GM21737 (cell line): ENCODE measurements around the gene MLN.
"Not testable (repeated sequence)": the region's sequence is repeated elsewhere in the genome, so short reads cannot be mapped to it uniquely, and the experiment has no call there.

Source experiments
- ATAC-seq: cut with Tn5 transposase; IDR thresholded peaks from one replicate; pipeline ENCODE4 v1.9.1; 2021; ENCODE audit warnings: mild to moderate bottlenecking, moderate library complexity; ENCODE audit not compliant: unreplicated experiment

The MLN gene

DNA sequence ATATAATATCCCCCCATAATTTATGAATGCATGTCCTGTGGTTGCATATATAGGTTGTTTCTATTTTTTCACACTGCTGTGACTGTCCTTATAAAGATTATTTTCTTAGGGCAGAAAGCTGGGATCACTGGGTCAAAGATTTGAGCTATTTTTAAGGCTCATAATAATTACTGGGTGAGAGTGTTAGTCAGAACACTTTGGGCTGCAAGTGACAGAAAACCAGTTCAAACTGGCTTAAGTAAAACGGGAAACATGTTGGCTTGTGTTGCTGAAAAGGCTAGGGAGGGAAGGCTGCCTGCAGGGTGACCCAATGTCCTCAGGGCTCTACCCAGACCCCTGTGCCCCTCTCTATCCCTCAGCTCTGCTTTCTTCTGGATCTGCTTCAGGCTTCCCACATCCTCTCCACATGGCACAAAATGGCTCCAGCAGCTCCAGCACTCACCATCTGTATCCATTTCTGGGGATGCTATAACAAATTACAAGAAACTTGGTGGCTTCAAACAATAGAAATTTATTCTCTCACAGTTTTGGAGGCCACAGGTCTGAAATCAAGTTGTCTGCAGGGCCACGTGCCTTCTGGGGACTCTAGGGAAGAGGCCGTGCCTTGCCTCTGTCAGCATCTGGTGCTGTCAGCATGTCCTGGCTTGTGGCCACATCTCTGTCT, 33.1 kb upstream of the MLN start:
- ATAC-seq: no peak

- ATAC-seq: no peak
Observed at GRCh38 chr6:33834401-33835392, 30.9 kb upstream of the MLN start.

- ATAC-seq: no peak
Observed at GRCh38 chr6:33833599-33833998, 29.8 kb upstream of the MLN start.

DNA sequence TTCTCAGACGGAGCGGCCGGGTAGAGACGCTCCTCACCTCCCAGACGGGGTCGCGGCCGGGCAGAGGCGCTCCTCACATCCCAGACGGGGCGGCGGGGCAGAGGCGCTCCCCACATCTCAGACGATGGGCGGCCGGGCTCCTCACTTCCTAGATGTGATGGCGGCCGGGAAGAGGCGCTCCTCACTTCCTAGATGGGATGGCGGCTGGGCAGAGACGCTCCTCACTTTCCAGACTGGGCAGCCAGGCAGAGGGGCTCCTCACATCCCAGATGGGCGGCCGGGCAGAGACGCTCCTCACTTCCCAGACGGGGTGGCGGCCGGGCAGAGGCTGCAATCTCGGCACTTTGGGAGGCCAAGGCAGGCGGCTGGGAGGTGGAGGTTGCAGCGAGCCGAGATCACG, 29.0 kb upstream of the MLN start:
- not testable (repeated sequence) for ATAC-seq

DNA sequence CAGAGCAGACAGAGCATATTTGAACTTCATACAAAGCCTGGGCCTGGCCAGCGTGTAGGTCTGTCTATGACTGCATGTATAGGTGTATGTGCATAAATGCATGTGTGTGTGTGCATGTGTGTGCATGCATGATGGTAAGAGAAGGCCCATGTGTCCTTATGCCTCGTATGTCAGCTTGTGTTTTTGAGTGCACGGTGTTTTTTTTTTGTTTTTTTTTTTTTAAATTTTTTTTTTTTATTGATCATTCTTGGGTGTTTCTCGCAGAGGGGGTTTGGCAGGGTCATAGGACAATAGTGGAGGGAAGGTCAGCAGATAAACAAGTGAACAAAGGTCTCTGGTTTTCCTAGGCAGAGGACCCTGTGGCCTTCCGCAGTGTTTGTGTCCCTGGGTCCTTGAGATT, 27.9 kb upstream of the MLN start:
- ATAC-seq: not testable (repeated sequence)

GRCh38 chr6:33830635-33831240, 26.9 kb upstream of the MLN start:
- no peak for ATAC-seq

GRCh38 chr6:33828764-33829731, 25.2 kb upstream of the MLN start:
- no peak for ATAC-seq

- ATAC-seq: no peak
Observed at GRCh38 chr6:33828452-33828763, 24.6 kb upstream of the MLN start.

GRCh38 chr6:33827546-33828451, 24.0 kb upstream of the MLN start:
- ATAC-seq: no peak

GRCh38 chr6:33826537-33826936, 22.7 kb upstream of the MLN start:
- no peak for ATAC-seq

DNA sequence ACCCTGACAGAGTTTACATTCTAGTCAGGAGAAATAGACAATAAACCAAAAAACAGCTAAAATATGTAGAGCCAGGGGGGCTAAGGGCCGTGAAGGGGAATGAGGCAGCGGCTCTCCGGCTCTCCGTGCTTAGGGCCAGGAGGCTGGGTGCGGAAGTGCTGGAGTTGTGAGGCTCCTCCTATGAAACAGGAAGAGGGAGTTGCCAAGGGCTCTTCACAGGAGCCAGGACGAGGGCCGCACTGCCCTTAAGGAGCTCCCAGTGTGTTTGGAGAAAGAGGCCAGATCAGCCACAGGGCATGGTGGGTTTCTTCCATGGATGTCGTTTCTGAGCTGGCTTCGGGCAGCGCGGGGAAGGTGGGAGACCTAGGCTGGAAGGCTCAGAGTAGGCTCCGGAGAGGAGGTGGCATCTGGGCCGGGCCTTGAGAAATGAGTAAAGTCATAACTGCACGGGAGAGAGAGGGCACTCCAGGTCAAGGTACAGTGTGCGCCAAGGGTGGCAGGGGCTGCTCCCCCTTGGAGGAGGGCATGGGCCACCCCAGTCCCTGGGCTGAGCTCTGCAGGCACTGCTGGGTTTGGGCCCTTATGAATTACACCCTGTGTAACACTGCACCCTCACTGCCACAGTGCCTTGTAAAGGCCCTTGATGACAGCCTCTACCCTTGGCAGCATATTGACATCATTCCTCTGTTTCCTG, 20.8 kb upstream of the MLN start:
- ATAC-seq: no peak

DNA sequence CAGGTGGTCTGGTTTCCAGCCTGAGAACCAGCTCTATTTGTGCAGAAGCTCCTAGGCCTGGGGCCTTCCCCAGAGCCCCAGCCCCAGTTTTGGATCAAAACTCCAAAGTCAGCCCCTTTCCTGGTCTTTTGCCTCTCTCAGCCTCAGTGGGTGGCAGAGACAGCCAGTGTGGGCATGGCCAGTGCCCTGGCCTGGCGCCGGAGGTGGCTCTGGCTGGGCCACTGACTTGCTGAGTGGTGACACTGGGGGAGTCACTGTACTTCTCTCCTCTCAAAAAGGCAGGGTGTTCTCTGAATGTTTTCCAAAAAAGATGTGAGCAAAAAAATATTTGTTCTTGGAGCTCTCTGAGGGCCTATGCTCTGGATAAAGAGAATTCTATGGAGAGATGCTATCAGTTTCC, 20.0 kb upstream of the MLN start:
- ATAC-seq: no peak

- ATAC-seq: no peak
Observed at GRCh38 chr6:33822575-33823395, 19.0 kb upstream of the MLN start.

DNA sequence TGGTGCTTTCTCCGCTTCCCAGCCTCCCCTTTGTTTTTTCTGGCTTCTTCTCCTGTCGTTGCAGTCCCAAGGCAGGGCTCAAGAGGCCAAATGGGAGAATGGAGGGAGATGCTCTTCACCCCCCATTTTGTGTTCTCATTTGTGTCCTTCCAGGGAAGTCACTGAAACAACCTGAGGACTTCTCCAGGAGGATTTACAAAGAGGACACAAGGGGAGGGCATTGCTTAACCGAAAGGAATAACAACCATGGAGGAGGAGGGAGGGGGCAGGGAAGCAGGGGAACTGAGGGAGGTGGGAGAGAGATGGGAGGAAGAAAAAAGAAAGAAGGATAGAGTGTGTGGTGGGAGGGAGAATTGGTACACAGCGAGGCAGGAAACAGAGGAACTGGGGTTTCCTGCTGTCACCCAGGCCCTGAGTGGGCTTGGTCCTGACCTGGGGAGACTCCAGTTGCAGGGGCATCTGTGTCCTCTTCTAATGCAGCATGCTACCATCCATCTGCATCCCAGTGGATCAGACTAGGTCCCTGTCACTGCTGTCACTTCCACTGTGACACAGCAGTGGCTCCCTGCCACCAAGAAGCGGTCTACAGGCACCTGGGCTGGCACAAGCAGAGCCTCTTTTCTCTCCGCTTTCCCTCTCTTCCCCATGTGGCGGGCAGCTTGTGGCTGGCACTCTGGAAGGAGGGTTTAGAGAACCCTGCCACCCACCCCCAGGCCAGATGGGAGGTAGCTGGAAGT, 17.1 kb upstream of the MLN start:
- ATAC-seq: no peak

GRCh38 chr6:33820243-33820642, 16.4 kb upstream of the MLN start:
- no peak for ATAC-seq

DNA sequence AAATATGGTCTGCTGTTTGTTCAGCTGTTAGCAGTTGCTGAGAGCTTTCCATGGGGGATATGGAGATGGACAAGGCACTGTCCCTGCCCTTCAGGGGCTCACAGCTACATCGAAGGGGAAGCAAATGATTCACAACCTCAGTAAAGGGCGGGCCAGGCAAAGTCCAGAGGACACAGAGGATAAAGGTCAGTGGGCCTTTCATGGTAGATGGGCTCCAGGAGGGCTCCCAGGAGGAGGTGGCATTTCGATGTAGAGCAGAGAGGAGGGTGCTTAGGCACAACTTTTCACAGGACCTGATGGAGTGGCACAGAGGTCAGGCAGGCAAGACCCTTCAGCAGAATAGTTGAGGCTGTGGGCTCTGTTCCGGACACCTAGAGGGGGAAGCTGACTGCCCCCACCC, 15.2 kb upstream of the MLN start:
- ATAC-seq: no peak

- ATAC-seq: no peak
Observed at GRCh38 chr6:33818293-33818692, 14.5 kb upstream of the MLN start.

DNA sequence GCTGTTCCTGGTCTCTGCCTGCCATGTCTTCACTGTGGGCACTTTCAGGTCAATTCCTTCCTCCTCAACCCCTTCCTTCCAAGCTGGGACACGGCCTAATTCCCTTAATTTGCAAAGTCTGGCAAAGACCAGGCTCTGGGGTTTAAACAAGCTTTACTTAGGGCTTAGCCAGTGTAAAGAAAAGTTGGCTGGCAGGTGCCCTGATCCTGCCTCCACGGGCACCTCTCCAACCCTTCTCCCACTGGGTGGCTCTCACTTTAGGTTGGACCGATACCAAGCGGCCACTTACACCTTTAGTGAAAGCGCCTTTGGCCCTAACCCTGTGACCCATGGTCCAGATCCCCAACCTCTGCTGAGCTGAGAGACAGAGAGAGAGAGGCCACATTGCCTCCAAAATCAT, 13.7 kb upstream of the MLN start:
- no peak for ATAC-seq
